GM12892 (cell line): Measurements from ENCODE around the gene FANCE.

Source experiments
- POLR2A ChIP-seq: IDR thresholded peaks from 2 replicates; pipeline ENCODE4 v1.6.1; 2011; ENCODE audit warnings: low read depth, low read length, control low read depth
- POLR2AphosphoS5 ChIP-seq: IDR thresholded peaks from 2 replicates; pipeline ENCODE4 v1.6.1; 2011; ENCODE audit warnings: low read depth, low read length, control low read depth
- TAF1 ChIP-seq: IDR thresholded peaks from 2 replicates; pipeline ENCODE4 v1.6.1; 2011; ENCODE audit warnings: low read depth, mild to moderate bottlenecking, control low read depth, low read length, borderline replicate concordance

- TF ChIP-seq POLR2AphosphoS5: no peak
- no peak for TF ChIP-seq POLR2A
- TF ChIP-seq TAF1: no peak
Observed at GRCh38 chr6:35508027-35508426, 55.9 kb downstream of the FANCE start.
